Gastroesophageal sphincter (tissue), 4 donors: ENCODE data around the gene OR52A1. TPM values are rescaled to one million over a fixed set of nuclear protein-coding genes. Genes with fewer than 3 reads are reported as not detected.

Experiments
- ATAC-seq: fragments of 150-250 bp; one replicate; pipeline ENCODE4 v1.9.1; 2016; ENCODE audit warnings: mild to moderate bottlenecking, moderate library complexity
- H3K27ac ChIP-seq, 4 donors: fragments of 200-600 bp; sonication (generic) in 3 of 4; 1 replicate in 3 of 4; 2 replicates in 1 of 4; pipeline ENCODE4 v1.5.1; 2016 to 2019
- H3K27me3 ChIP-seq: fragments of 200-600 bp; sonication (generic); one replicate; pipeline ENCODE4 v1.5.1; 2019
- H3K36me3 ChIP-seq, 2 donors: fragments of 200-600 bp; sonication (generic); one replicate each; pipeline ENCODE4 v1.5.1; 2019; ENCODE audit warnings: control low read depth in 1 of 2
- H3K4me1 ChIP-seq, 3 donors: fragments of 200-600 bp; sonication (generic); 1 replicate in 2 of 3; 2 replicates in 1 of 3; pipeline ENCODE4 v1.5.1; 2016 to 2019; ENCODE audit warnings: control low read depth in 2 of 3
- H3K4me3 ChIP-seq, 2 donors: fragments of 200-600 bp; sonication (generic); one replicate each; pipeline ENCODE4 v1.5.1; 2019; ENCODE audit warnings: mild to moderate bottlenecking in 1 of 2, moderate library complexity in 1 of 2
- H3K9me3 ChIP-seq, 3 donors: fragments of 200-600 bp; sonication (generic); one replicate each; pipeline ENCODE4 v1.5.1; 2017 to 2019; ENCODE audit warnings: control low read depth in 2 of 3
- CTCF ChIP-seq, 4 experiments: fragments of 200-600 bp in 2 of 4; fragments of 450-650 bp in 2 of 4; sonication (generic) in 1 of 4; IDR thresholded peaks; one replicate each; pipeline ENCODE4 v1.5.1; 2017 to 2019; ENCODE audit warnings: antibody characterized with exemption in 4 of 4, mild to moderate bottlenecking in 2 of 4, moderate library complexity in 2 of 4
- EP300 ChIP-seq: sonication (generic); formaldehyde crosslinking; IDR thresholded peaks from one replicate; pipeline ENCODE4 v1.6.1; 2017; ENCODE audit warnings: antibody characterized with exemption, mild to moderate bottlenecking
- POLR2A ChIP-seq, 2 donors: fragments of 450-650 bp; IDR thresholded peaks; one replicate each; pipeline ENCODE4 v1.6.1; 2017; ENCODE audit warnings: antibody characterized with exemption in 2 of 2, mild to moderate bottlenecking in 2 of 2, moderate library complexity in 1 of 2
- POLR2AphosphoS5 ChIP-seq: sonication (generic); formaldehyde crosslinking; IDR thresholded peaks from one replicate; pipeline ENCODE4 v1.6.1; 2017; ENCODE audit warnings: antibody characterized with exemption
- WGBS, 2 donors: methylation state at CpG; one replicate each; pipeline ENCODE4 v1.1.5; 2018; ENCODE audit warnings: low coverage in 1 of 2; 5-methylcytosine and 5-hydroxymethylcytosine counted together
- total RNA-seq, 4 donors: library from RNA; depleted of rRNA; stranded (reverse); fragments of >200 nt; gene quantifications; one replicate each; pipeline ENCODE4 v1.1.0, GENCODE V29; 2016

The OR52A1 gene
- total RNA-seq, 4 donors from 2014 or later, result not detected

- no peak for ATAC-seq
- Histone ChIP-seq H3K4me3 (no peak overlapping the region), H3K27me3 (no peaks in the 10 kb centered on the region), H3K27ac (no peak overlapping the region), H3K4me1 (no peaks in the 10 kb centered on the region), H3K36me3 (no peaks in the 10 kb centered on the region), H3K9me3 (no peaks in the 10 kb centered on the region)
- WGBS, 2 donors, result 29 to 41% methylated on average over 2 of the region's 2 CpGs
- no peak for TF ChIP-seq CTCF (IDR thresholded peaks at IDR 0.05)
- TF ChIP-seq EP300, result no peak
- no peak for TF ChIP-seq POLR2AphosphoS5
- TF ChIP-seq POLR2A (IDR thresholded peaks at IDR 0.05), result no peak
These were observed 52.3 kb downstream of the OR52A1 start for GRCh38 chr11:5102246-5102645.

GRCh38 chr11:5096011-5096410 lies 58.5 kb downstream of the OR52A1 start:
- no peak overlapping the region for H3K27ac ChIP-seq
- peaks cover 3% of the 10 kb centered on the region for H3K27me3 ChIP-seq
- WGBS, 2 donors, result 37 to 62% methylated on average over 2 of the region's 2 CpGs
- no peaks in the 10 kb centered on the region for H3K36me3 ChIP-seq
- no peak for ATAC-seq
- H3K4me3 ChIP-seq, result no peak overlapping the region
- TF ChIP-seq CTCF (IDR thresholded peaks at IDR 0.05), result no peak
- no peak for TF ChIP-seq POLR2A (IDR thresholded peaks at IDR 0.05)
- TF ChIP-seq POLR2AphosphoS5, result no peak
- TF ChIP-seq EP300, result no peak
- no peaks in the 10 kb centered on the region for H3K9me3 ChIP-seq
- H3K4me1 ChIP-seq, result no peaks in the 10 kb centered on the region

Other genes with a start within 250 kb of the OR52A1 start
- gene OR51G2, start 235.4 kb downstream of the OR52A1 start, total RNA-seq, result not detected
- gene OR51G1, start 230.4 kb downstream of the OR52A1 start, total RNA-seq, result not detected
- gene OR51A4, start 207.2 kb downstream of the OR52A1 start, total RNA-seq, result not detected
- not detected for gene OR51A2, start 199.0 kb downstream of the OR52A1 start, total RNA-seq
- under 1 TPM in 1 of 4 donors, not detected in 3; 0.31 TPM for gene OR51L1, start 159.9 kb downstream of the OR52A1 start, total RNA-seq
- not detected for gene OR52J3, start 108.2 kb downstream of the OR52A1 start, total RNA-seq
- gene OR52E2, start 95.1 kb downstream of the OR52A1 start, total RNA-seq, result not detected
- not detected for gene OR52E1, start 85.2 kb downstream of the OR52A1 start, total RNA-seq
- gene OR52A5, start 16.4 kb downstream of the OR52A1 start, total RNA-seq, result under 1 TPM in 1 of 4 donors, not detected in 3; 0.12 TPM
- gene OR51V1, start 45.9 kb upstream of the OR52A1 start, total RNA-seq, result not detected
- gene HBB, start 72.3 kb upstream of the OR52A1 start, total RNA-seq, result 100 to 1,000 TPM in 2 of 4 donors, 10 to 100 TPM in 1, not detected in 1; 16.1 to 148 (median 132) TPM
- gene HBD, start 79.7 kb upstream of the OR52A1 start, total RNA-seq, result not detected
- not detected for gene HBG1, start 95.1 kb upstream of the OR52A1 start, total RNA-seq
- not detected for gene HBG2, start 100.0 kb upstream of the OR52A1 start, total RNA-seq
- gene HBE1, start 115.2 kb upstream of the OR52A1 start, total RNA-seq, result under 1 TPM in 1 of 4 donors, not detected in 3; 0.67 TPM
- not detected for gene OR51B4, start 147.2 kb upstream of the OR52A1 start, total RNA-seq
- gene OR51B2, start 169.5 kb upstream of the OR52A1 start, total RNA-seq, result under 1 TPM in 1 of 4 donors, not detected in 3; 0.67 TPM
- gene OR51B5, start 188.8 kb upstream of the OR52A1 start, total RNA-seq, result not detected
- not detected for gene OR51B6, start 196.8 kb upstream of the OR52A1 start, total RNA-seq
- not detected for gene OR51M1, start 229.1 kb upstream of the OR52A1 start, total RNA-seq